CMK (cell line): ENCODE data around the gene TRAPPC14.

Experiments
- DNase-seq: peaks from one replicate; pipeline ENCODE4 v3.0.0-alpha.2; 2010; ENCODE audit warnings: low read depth

TRAPPC14 gene

DNA sequence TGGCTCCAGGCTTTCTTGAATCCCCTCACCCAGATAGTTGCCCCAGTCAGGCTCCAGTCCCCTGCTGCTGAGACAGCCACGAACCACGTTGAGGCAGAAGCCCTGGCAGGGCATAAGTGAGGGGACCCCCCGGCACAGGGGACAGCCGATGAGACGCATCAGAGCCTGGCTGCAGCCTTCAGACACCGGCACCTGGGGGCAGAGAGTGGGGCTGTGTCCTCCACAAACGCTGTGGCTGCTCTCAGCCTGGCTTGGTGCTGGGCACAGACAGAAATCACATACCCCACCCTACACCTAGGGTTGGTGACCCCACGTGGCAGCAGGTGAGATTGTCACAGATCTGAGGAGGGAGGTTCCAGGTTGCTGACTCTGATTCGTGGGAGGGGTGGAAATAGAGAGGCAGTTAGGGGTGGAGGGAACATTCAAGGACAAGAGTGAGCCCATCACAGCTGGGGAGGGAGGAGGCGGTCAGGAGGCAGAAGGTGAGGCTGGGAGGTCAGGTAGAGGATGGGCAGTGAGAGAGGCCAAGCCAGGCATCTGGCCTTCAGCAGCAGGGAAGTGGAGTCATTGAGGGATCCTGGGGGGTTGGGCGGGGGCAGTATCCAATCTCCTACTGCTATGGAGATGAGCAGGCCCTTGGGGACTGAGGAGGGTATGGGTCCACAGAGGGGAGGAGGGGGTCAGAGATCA, 15.4 kb upstream of the TRAPPC14 start:
- no peak for DNase-seq

DNA sequence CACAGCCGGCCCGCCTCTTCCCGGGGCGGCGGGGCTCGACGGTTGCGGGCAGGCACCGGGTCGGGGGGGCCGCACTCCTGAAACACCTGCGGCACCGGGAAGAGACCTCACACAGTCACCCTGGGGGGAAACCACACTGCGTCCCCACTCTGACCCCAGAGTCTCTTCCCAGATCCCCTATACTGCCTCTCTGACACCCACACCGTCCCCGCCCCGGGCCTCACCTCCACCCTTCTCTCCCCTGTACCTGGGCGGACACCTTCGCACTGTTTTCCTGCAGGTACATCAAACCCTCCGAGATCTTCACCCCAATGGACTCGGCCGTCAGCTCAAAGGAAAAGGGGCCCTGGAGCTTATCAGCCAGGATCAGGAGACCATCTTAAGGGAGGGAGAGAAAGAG, 13.3 kb upstream of the TRAPPC14 start:
- DNase-seq = no peak

DNA sequence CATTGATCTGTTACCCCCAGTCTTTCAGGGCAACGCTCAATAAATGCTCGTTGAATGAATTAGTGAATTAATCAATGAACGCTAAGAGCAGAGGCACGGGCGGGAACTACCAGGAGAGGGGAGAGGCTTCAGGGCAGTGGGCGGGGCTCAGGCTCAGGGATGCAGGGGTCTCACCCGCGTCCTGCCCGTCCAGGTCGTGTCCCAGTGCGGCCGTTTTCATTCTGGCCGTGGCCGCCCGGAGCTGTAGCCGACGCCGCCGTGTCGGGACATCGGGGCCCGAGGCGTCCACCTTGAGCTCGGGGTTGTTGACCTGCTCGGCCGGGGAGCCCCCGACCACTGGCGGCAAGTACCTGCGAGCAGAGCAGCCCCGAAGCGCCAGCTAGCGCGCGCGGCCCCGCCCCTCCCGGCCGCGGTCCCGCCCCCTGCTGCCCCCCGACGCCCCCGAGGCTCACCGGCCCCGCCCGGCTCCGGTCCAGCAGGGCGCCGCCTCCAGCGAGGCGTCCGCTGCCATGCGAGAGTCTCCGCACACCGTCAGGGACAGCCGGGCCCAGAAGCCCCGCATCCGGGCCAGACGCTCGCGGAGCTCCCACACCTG, 12.7 kb upstream of the TRAPPC14 start:
- DNase-seq = no peak

DNA sequence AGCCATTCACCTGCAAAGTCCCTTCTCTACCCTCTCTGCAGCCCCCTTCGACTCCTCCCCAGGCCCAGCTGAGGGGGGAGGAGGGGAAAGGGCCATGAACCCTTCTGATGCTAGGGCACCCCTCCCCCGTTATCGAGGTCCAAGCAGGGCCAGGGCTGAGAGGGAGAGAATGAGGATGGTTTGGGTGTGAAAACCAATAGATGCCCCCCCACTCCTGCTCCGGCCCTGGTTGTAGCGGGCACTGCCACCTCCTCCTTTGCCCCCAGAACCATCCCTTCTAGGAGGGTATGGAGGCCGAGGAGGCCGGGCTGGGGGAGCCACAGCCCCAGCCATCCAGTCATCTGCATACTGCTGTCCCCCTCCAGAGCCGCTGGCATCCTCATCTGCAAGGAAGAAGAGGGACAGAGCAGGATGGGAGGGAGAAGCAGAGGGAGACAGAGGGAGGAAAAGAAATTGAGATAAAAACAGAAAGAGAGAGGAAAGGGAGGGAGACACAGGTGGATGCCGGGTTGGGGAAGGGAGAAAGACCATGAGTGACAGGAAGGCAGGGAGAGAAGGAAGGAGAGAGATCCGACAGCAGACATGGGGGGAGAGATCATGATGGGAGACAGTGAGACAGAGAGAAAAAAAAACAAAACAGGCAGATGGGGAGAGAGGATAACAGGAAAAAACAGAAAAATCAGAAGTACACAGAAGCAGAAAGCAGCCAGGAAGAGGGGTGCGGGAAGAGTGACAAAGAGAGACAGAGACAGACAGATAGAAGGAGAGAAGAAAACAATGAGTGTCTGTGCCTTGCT, 11.8 kb upstream of the TRAPPC14 start:
- no peak for DNase-seq

DNA sequence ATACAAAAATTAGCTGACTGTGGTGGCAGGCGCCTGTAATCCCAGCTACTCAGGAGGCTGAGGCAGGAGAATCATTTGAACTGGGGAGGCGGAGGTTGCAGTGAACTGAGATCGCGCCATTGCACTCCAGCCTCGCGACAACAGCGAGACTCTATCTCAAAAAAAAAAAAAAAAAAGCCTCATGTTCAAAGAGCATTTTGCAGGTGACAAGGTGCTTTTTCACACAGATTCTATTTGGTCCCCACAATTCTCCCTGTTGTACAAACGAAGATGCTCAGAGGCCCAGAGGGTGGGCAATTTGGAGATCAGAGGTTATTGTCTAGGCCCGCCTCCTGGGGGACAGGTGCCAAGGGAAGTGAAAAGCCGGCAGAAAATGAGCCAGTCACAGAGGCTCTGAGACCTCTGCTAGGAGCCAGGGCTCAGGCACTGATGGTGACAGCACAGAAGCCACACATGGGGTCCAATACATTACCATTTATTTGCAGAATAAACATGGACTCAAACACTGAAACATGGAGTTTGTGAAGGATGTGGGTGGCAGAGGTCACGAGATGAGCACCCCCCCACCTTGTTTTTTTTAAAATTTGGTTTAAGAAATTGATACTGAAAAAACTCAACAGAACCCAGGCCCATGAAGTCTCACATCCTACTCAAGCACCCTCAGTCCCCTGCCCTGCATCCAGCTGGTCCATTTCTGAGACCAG, 10.8 kb upstream of the TRAPPC14 start:
- no peak for DNase-seq

DNA sequence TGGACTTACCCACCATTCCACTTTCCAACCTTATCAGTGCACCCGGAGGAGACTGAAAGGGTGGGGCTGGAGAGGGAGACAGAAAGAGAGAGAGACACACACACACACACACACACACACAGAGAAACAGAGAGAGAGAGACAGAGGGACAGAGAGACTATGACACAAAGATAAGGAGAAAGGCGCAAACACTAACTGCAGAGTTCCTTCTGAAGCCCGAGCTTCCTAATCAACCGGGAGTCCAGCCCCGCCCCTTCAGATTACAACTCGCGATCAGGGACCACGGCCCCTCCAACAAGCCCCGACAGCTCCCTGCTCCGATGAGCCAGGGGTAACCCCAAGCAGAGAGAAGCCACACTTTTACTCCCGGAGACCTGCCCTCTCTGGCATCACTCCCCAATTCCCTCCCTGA, 9.4 kb upstream of the TRAPPC14 start:
- DNase-seq = no peak

DNA sequence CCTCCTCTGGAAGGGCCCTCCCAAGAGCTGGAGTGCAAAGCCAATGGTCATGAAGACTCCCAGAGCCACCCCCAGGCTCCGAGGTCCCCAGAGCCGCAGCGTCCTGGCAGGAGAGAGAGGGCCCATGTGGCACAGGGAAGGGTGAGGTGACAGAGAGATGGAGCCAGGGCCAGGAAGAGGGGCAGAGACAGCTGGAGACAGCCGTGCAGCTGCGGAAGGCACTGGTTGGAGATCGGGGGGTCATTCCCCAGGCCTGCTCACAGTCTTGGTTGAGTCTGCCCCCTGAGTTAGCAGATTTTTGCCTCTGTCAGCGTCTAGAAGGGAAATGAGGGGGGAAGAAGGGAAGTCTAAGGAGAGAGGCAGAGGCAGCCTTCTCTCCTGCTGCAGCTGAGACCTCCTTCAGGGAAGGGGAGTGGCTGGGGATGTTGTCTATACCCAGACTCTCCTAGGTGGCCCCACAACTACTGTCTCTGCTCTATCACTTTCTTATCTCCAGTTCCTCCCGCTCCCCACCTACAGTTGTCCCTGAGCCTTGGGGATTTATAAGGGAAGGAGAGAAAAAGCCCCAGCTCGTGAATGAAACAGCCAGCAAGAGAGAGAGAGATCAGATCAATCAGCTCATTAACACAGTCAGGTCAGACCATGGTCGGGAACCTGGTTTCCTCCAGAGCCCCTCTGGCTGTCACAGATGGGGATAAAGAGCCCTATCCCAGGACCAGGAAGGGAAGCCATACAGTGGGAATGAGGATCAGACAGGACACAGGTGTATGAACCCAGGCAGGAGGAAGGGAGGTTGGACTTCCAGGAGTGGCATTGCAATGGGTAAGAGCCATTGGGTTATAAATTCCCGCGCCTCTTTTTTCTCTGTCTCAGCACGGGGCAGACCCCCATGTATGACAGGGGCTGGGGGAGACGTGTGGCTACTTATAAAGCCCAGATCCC, 8.7 kb upstream of the TRAPPC14 start:
- DNase-seq = no peak

DNA sequence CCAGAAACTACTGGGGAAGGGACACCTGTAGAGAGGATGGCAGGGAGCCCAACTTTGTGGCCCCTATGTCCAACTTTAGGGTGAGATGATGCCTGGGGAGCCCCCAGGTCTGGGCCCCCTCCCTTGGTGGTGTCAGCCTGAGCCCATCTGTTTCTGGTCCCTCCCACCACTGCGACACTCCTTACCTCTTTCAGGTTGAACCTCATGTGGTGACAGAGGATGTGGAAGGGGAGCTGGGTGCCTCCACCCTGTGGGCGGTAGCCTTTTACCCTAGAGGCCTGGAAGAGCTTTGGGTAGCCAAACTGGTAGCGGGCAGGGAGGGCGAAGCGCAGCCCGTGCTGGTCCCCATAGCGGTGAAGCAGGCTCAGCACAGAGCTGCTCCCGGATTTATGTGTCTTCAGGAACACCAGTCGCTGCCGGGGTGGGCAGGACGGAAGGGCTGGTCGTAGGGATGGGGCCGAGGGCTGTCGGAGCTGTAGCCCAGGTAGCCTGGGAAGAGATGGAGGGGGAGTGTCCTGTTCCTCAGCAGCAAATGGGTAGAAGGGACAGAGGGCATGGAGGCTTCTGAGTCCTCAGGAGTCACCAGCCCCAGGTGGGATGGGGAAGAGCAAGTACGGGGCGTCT, 7.9 kb upstream of the TRAPPC14 start:
- no peak for DNase-seq

DNA sequence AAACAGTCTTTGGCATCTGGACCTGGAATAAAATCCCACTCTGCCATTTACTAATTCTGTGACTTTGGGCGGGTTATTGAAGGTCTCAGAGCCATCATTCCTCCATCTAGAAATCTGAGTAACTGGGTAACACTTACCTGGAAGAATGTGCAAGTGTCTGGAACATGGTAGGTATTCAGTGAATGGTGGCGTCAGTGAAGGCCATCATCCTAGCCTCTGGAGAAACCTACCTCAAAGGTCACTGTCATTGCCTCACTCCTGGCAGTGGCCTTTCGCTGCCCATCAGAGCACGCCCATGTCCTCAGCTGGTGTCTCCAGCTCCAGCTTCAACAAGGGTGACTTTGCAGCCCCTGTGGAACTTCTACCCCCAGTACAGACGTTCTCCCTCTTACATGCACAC, 5.3 kb upstream of the TRAPPC14 start:
- no peak for DNase-seq

DNA sequence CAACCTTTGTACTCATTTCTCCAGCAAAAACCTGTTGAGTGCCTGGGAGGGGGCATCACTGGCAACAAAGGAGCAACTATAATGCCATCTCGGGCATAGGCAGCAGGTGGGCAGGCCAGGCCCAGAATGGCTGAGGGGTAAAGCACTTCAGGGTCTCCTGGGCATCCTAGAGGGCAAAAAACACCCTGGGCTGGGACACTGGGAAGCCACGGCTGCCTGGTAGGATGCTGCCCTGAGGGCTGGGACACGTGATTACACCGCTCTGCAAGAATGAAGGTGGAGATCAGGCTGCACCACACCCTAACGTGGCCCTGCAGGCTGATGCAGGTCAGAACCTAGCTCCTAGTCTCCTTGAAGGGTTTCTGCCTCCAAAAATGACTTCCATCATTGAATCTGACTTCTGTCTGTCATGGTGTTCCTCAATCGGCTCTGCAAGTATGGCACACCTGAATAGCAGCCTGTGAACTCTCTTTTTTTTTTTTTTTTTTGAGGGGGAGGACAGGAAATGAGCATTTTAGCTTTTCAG, 4.5 kb upstream of the TRAPPC14 start:
- DNase-seq = no peak

DNA sequence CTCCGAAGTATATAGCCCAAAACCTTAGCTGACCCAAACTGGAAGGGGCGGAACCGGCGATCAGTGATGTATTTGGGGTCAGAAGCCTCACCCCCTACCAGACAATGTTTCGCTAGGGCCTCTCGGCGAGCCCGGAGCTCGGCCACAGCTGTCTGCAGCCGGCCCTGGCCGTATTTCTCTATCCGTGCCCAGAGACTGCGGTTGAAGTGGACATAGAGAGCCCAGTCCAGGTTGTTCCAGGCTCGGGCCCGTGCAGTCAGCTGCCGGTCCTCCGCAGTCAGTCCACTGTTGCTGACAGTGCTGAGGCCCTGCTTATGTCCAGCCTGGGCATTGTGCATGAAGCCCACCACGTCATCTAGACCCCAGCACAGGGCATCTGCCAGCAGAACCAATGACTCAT, 1.5 kb upstream of the TRAPPC14 start:
- DNase-seq = no peak

DNA sequence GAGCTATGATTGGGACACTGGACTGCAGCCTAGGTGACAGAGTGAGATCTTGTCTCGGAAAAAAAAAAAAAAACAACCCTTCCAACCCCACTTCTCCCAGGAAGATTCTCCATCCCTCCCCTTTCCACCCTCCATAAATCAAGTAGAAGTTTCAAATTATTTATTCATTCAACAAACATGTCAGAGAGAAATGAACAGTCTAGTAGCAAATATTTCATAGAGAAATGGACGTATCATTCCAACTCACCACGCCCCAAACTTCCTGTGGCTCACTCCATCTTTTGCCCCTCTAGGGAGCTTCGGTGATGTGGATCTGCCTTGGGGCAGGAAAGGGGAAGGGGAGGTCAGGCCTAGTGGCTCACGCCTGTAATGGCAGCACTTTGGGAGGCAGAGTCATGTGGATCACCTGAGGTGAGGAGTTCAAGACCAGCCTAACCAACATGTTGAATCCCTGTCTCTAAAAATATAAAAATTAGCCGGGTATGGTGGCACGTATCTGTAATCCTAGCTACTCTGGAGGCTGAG, 638 bp upstream of the TRAPPC14 start:
- DNase-seq = no peak

DNA sequence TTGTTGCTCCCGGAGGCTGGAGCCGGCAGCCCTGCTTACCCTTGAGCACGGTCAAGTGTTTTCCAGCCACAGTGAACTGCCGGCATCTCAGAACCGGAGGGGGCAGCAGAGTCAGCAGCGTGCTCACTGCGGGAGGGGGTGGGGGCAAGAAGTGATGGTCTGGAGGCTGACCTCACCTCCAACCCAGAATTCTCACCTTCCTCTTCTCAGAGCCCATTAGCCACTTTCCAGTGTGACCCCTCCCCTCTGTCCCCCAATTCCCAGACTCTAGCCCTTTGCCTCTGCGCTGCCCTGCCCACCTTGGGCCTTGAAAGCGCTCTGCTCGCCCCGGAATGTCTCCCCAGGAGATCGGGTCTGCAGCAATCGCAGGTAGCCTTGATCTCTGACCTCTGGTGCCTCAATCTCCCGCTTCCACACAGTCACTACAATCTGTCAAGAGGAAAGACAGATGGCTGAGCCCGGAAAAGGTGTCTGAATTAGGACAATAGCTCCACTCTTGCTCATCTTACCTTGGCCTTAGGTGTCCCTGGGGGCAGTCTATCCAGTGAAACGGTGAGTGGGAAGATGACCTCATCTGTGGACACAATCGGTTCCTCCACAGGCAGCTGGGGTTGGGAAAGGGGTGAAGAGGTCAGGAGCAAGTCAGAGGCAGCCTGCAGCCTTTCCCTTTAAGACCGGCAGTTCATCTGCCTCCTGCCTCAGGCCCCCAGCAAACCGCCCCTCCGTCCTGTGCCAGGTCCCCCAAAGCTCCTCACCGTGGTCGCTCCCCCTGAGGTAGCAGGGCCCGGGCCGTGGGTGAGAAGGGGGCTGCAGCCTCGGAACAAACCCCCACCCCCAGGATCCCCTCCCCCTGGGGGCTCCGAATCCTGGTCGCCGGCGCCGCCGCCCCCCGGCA, 942 bp downstream of the TRAPPC14 start:
- no peak for DNase-seq

DNA sequence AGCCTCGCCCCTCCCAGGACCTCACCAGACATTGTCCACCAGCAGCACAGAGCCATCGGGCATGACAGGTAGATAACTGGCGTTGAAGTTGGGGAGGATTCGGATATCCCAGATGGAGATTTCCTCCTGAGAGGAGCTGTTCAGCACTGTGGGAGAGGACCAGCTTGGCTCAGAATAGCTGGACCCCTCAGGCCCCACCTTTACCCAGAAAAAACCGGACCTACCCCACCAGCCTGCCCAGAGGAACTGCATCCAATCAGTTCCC, 1.5 kb downstream of the TRAPPC14 start:
- no peak for DNase-seq

DNA sequence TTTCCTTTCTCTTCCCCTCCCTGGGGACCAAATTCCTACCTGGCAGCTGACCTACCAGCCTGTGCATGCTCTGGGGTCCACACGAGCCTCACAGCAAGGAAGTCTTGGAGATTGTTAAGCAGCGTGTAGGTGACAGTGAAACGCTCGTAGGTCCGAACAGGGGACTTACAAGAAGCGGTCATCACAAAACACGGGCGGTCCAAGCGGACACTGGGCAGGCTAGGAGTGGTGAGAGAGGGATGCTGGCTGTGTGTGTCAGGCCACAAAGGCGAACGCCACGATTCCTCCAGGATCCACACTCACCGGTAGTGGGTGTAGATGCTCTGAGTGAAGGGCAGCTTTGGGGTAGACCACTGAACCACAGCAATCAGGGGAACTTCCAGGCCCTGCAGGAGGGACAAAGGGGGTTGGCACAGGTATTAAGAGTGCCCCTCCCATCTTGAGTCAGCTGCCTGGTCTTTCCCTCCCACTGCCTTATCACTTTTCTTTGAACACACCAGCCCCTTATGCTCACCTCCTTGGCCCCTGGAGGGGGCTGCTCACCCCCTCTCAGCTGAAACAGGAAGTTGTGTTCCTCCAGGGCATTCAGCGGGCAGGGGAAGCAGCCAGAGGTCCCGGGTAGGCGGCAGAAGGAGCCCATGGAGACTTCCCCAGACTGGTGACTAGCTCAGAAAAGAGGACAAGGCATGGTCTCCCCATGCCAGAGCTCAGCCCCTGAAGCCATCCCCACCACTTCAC, 2.0 kb downstream of the TRAPPC14 start:
- no peak for DNase-seq

DNA sequence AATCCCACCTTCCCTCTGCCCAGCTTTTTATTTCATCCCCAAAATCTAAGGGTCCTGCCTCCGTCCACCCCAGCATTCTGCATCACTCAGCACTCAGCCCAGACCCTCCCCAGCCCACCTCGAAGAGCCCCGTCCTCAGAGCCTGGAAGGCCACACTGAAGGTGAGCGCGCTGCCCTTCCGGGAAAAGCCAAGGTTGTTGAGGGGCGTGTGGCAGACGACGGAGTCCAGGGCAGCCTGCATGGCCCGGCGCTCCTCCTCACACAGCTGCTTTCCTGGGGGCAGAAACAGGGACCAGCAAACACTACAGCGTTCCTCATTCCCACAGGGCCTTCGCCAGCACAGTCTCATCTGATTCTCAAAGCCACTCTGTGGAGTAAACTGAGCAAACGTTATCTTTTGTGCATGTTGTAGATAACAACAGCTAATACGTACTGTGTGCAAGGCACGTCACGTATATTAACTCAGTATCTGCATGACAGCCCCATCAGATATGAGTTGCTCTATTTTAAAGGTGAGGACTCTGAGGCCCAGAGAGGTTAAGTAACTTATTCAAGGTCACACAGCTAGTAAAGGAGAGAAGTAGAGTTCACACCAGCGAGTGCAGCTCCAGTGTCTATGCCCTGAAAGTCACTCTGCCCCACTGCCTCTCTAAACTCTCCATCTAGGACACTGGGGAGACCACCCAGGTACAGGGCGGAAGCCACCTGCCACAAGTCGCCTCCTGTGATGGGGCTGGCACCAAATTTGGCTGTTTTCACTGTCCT, 2.8 kb downstream of the TRAPPC14 start:
- DNase-seq = no peak

DNA sequence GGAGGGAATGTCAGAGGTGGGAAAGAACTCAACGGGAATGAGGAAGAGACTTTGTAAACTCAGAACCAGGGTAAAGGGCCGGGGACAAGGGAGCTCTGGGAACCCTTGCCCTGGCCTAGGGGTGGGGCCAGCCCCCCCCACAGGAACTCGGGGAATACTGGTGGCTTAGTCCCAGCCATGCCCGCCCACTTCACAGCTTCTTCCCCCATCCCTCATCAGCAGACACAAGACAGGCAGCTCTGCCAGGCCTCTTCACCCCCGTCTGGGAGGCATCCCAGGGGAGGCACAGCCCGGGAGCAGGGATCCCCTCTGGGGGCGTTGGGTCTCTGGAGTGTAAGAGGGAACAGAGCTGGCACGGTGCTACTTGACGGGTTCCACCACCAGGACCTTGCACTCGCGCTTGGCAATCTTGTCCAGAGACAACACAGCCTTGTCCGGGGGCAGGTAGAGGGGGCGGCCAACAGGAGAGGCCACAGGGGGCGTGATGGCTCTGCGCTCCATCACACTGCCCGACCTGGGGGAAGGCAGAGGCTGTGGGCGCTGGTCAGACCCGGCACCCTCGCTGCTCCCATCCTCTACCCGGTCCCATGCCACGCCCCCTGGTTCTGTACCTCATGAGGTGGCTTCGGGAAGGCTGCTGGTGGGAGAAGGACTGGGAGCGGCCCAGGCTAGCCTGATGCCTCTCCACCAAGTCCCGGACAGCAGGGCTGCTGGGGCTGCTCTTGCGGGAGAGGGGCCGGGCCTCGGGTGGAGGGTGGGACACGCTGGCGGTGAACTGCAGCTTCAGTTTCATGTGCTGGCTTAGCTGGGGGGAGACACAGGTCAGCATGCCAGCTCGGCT, 3.7 kb downstream of the TRAPPC14 start:
- DNase-seq = no peak
